Pancreas (tissue), 10 donors: ENCODE data around the gene GPS1. TPM values are rescaled to one million over a fixed set of nuclear protein-coding genes. Genes with fewer than 3 reads are reported as not detected.

Experiments used
- ATAC-seq, 4 donors: fragments of 200-7000 bp; cut with Tn5 transposase; one replicate each; pipeline versions ENCODE4 v1.8.0 to v1.9.1; 2020; ENCODE audit warnings: mild to moderate bottlenecking in 4 of 4, moderate library complexity in 4 of 4
- DNase-seq, 6 donors: peaks; one replicate each; pipeline ENCODE4 v3.0.0-alpha.2; 2020
- FAIRE-seq: peaks from 2 replicates; lab custom pipeline; 2012; peaks lifted over from hg19 to GRCh38; lab: Jason Lieb, UNC
- H3K27ac ChIP-seq, 4 donors: fragments of 200-600 bp; sonication (generic); 1 replicate in 3 of 4; 2 replicates in 1 of 4; pipeline versions ENCODE4 v1.5.0 to v1.8.0; 2020
- H3K27me3 ChIP-seq, 4 donors: fragments of 200-600 bp; one replicate each; pipeline ENCODE4 v1.8.0; 2021
- H3K36me3 ChIP-seq, 3 donors: fragments of 200-600 bp; sonication (generic) in 1 of 3; one replicate each; pipeline versions ENCODE4 v1.5.0 to v1.8.0; 2020 to 2021
- H3K4me1 ChIP-seq, 3 donors: fragments of 200-600 bp; one replicate each; pipeline ENCODE4 v1.8.0; 2021
- H3K4me3 ChIP-seq, 4 donors: fragments of 200-600 bp; sonication (generic) in 2 of 4; one replicate each; pipeline versions ENCODE4 v1.5.0 to v1.8.0; 2020 to 2021
- H3K9me3 ChIP-seq, 4 donors: fragments of 200-600 bp; one replicate each; pipeline ENCODE4 v1.8.0; 2021
- WGBS, 2 donors: extraction: QIAGEN DNeasy Blood & Tissue Kit; methylation state at CpG; one replicate each; pipeline ENCODE4 v1.1.7; 2013; 5-methylcytosine and 5-hydroxymethylcytosine counted together
- intact Hi-C, 3 donors: fragments of 100-400 bp; cut with DNase I; formaldehyde crosslinking; loops; one replicate each; pipeline versions ENCODE4 v1.11.1 to v1.14.2; 2022
- polyA plus RNA-seq, 2 donors: library from polyadenylated mRNA; stranded (reverse); fragments of 200-250 nt; gene quantifications; one replicate each; pipeline ENCODE4 v1.2.3, GENCODE V29; 2013
- total RNA-seq, 6 donors: library from RNA; stranded (reverse); fragmentation: NEBNext Ultra II Directional in 4 of 6; extraction: Animal tissue kit (Norgen Biotek cat#: 25700) in 4 of 6; gene quantifications; one replicate each; pipeline versions ENCODE4 v1.2.1 to v1.2.4, GENCODE V29; 2021 to 2023
- TF ChIP-seq, protein P1 (sequence below), 4 donors: fragments of 200-600 bp; sonication (generic) in 3 of 4; IDR thresholded peaks; one replicate each; pipeline versions ENCODE4 v1.5.0 to v1.8.0; 2021; ENCODE audit warnings: antibody characterized with exemption in 4 of 4
- donor health status: healthy with polysubstance abuse.
- donor health status: DM: no; HTN: no; CAD: no; lungs with moderate emphysema.
- donor health status: DM: no; HTN: no; CAD: no.
- donor health status: control.
- donor health status: control.
- donor health status: Bipolar disorder and iron deficiency.
- donor health status: DM: yes; HTN: yes; CAD: no.
- donor health status: DM: no; HTN: no; CAD: no.
- donor health status: DM: no; HTN: no; CAD: no.
- donor health status: DM: yes; HTN: yes; CAD: no.

GPS1 gene
- total and polyA plus RNA-seq, 8 donors, result 43.0 to 149 (median 53.3) TPM

DNA sequence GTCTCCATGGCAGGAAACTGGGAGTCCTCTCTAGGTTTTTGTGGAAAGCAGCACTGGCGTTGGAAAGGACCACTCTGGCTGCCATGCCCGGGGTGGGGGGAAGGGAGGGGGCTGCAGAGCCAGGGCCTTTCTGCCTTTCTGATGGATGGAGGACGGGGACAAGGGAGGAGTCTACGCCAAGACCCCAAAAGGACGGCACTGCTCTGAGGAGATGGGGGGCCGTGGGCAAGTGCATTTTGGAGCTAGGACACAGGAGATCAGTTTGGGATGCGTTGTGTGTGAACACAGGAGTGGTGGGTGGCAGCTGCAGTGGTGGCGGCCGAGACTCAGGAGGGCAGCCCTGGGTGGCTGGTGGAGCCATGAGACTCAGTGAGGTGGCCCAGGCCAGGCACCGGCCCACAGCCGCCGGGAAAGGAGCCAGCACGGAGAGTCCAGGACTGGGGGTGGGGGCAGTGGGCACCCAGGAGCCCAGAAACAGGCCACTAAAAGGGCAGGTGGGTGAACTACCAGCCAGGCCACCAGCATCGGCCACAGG is 31.1 kb upstream of the GPS1 start:
- DNase-seq (peak in 2 of 6 donors; percentile 58 to 82), FAIRE-seq (no peak), ATAC-seq (no peak)
- H3K4me3 ChIP-seq, result no peak overlapping the region
- no peaks in the 10 kb centered on the region for H3K27me3 ChIP-seq
- H3K27ac ChIP-seq, result no peak overlapping the region
- peaks cover 9 to 14% (median 14%) of the 10 kb centered on the region in 3 donors for H3K4me1 ChIP-seq
- 61 to 69% methylated on average over 14 of the region's 14 CpGs for WGBS, 2 donors
- no peaks in the 10 kb centered on the region for H3K36me3 ChIP-seq
- H3K9me3 ChIP-seq, result no peaks in the 10 kb centered on the region
- intact Hi-C loops, result loop anchor here in 1 of 3 donors (10.0 kb wide), 1 partner anchor 134 kb away; no protein-coding TSS in a partner anchor
- TF ChIP-seq, protein P1, sequence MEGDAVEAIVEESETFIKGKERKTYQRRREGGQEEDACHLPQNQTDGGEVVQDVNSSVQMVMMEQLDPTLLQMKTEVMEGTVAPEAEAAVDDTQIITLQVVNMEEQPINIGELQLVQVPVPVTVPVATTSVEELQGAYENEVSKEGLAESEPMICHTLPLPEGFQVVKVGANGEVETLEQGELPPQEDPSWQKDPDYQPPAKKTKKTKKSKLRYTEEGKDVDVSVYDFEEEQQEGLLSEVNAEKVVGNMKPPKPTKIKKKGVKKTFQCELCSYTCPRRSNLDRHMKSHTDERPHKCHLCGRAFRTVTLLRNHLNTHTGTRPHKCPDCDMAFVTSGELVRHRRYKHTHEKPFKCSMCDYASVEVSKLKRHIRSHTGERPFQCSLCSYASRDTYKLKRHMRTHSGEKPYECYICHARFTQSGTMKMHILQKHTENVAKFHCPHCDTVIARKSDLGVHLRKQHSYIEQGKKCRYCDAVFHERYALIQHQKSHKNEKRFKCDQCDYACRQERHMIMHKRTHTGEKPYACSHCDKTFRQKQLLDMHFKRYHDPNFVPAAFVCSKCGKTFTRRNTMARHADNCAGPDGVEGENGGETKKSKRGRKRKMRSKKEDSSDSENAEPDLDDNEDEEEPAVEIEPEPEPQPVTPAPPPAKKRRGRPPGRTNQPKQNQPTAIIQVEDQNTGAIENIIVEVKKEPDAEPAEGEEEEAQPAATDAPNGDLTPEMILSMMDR (IDR thresholded peaks at IDR 0.05), result no peak

DNA sequence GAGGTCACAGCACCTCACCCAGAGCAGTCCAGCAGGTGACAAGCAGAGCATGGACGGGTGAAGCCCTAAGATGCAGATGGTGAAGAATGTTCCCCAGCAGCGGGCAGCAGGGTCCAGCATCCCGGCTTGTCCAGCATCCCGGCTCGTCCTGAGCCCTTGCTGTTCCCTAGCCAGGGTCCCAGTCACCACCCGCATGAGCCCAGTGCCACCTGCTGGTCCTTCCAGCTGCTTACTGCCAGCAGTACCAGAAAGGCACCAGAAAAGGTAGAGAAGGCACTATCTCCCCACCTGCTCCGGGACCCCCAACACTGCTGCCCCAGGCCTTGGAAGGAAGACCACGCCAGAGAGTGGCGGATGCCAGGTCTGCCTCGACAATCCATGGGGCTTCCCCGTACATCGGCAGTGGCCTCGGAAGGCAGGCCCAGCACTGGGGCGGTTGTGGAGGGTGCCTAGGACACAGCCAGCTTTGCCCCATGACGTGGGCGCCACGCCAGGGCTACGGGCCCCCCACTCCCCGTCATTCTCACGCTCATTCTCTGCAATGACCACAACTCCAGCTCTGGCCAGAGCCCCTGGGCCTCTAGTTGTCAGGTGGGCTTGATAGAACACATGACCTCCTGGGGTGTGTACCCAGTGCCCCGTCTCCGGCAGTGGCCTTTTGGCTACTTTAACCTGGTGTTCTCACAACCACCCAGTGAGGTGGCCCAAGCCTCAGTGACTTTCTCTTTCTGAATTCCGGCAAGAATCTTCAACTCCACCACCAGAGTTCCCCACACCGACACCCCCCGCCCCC is 30.4 kb upstream of the GPS1 start:
- Histone ChIP-seq H3K4me1 (peaks cover 9 to 14% (median 14%) of the 10 kb centered on the region in 3 donors), H3K4me3 (peak overlapping the region in 1 of 4 donors; percentile 95), H3K36me3 (no peaks in the 10 kb centered on the region), H3K27me3 (no peaks in the 10 kb centered on the region), H3K9me3 (no peaks in the 10 kb centered on the region), H3K27ac (no peak overlapping the region)
- TF ChIP-seq, protein P1 (IDR thresholded peaks at IDR 0.05), result peak; percentile 15 to 71 (median 50)
- intact Hi-C loops, result loop anchor here in 1 of 3 donors (10.0 kb wide), 1 partner anchor 133 kb away; no protein-coding TSS in a partner anchor
- DNase-seq (peak; percentile 68 to 92 (median 78)), ATAC-seq (peak in 3 of 4 donors; percentile 34 to 43 (median 35)), FAIRE-seq (no peak)
- 17 to 18% methylated on average over 25 of the region's 25 CpGs for WGBS, 2 donors

DNA sequence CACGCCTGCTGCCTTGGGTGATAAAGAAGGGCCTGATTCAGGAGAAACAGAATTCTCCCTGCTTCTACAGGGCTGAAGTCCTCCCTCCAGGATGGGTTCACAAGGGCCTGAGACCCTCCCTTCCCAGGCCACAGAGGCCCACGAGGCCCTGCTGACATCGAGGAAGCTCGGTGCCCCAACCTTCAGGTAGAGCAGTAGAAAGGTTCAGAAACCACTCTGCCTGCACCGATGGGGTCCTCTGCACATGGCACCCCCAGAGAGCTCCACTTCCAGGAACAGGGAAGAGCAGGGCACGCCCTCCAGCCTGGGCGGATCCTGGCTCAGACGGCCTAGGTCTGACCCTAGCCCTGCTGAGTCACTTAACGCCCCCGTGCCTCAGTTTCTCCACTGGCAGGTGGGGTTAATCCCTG is 29.8 kb upstream of the GPS1 start:
- WGBS, 2 donors, result 4 to 10% methylated on average over 10 of the region's 10 CpGs
- peak overlapping the region; percentile 91 to 96 (median 94) for H3K4me3 ChIP-seq
- H3K4me1 ChIP-seq, result peaks cover 9 to 14% (median 14%) of the 10 kb centered on the region in 3 donors
- intact Hi-C loops, result loop anchor here in 1 of 3 donors (10.0 kb wide), 1 partner anchor 133 kb away; no protein-coding TSS in a partner anchor
- ATAC-seq, result no peak
- DNase-seq, result no peak
- no peak overlapping the region for H3K27ac ChIP-seq
- FAIRE-seq, result no peak
- H3K36me3 ChIP-seq, result no peaks in the 10 kb centered on the region
- no peaks in the 10 kb centered on the region for H3K9me3 ChIP-seq
- TF ChIP-seq, protein P1 (IDR thresholded peaks at IDR 0.05), result no peak
- no peaks in the 10 kb centered on the region for H3K27me3 ChIP-seq

DNA sequence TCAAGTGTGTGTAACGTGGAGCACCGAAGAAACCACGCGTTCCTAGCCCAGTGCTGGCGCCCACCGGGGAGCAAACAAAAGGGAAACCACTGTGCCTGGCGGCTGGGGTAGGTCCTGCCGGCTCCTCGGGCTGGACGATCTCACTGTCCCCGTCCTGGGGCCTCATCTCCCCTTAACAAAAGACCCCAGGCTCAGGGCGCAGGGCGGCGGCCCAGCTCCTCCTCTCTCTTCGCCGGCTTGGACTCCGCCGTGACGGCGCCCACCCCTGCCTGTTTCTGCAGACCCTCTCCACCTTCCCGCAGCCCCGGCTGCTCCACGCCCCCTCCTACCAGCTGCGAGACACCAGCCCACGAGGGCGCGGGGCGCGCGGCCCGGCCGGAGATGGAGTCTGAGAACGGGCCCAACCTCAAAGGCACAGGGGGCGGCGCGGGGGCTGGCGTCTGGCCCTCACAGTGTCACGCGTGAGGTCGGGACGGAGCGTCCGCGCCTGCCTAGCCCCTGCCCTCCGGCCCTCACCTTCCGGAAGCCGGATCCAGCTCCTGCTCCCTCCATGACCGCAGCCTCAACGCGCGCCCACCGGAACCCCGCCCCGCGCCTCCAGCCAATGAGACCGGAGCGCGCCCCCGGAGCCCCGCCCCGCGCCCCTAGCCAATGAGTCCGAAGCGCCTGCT is 29.3 kb upstream of the GPS1 start, which contains the start of gene CENPX:
CENPX (minus strand) TSS at position 569 of the 671 bp plus-strand sequence; CDS start at position 552, 17 bp downstream.
- Histone ChIP-seq H3K27me3 (no peaks in the 10 kb centered on the region), H3K27ac (peak within 1 kb of the TSS in 3 of 4 donors; percentile 50 to 58 (median 57)), H3K4me1 (peaks cover 9 to 14% (median 14%) of the 10 kb centered on the region in 3 donors), H3K9me3 (no peaks in the 10 kb centered on the region), H3K4me3 (peak within 1 kb of the TSS; percentile 92 to 96 (median 94)), H3K36me3 (no peaks in the 10 kb centered on the region)
- no peak for ATAC-seq
- WGBS, 2 donors, result 1% methylated on average over 60 to 64 of the region's 64 CpGs
- intact Hi-C loops, result loop anchor here in 1 of 3 donors (10.0 kb wide), 1 partner anchor 132 kb away; no protein-coding TSS in a partner anchor
- TF ChIP-seq, protein P1 (IDR thresholded peaks at IDR 0.05), result no peak
- FAIRE-seq, result no peak
- DNase-seq, result no peak
